ENCODE data around the gene MAGEA11. TPM values are rescaled to one million over a fixed set of nuclear protein-coding genes. Genes with fewer than 3 reads are reported as not detected.

MAGEA11 gene
- total RNA-seq, 1 experiment from 2014 or later = not detected

- H3K9me3 ChIP-seq (ENCODE audit: low read depth, low read length, poor library complexity, severe bottlenecking) = no peaks in the 10 kb centered on the region
- TF ChIP-seq CTCF (conservative IDR thresholded peaks at IDR 0.05; ENCODE audit: low read depth, low read length) (no peak), EZH2 (IDR thresholded peaks at IDR 0.05; ENCODE audit: borderline replicate concordance, low read depth, low read length, poor library complexity, severe bottlenecking) (no peak)
- POLR2A ChIA-PET (ENCODE audit: low non-redundant PET) = no interaction called here
- H3K4me1 ChIP-seq (ENCODE audit: insufficient read depth, low read length, poor library complexity, severe bottlenecking) = no peaks in the 10 kb centered on the region
- CTCF ChIA-PET = no interaction called here
- no peaks in the 10 kb centered on the region for H3K27me3 ChIP-seq (replicated peaks; ENCODE audit: insufficient read depth, low read depth, low read length, poor library complexity)
- H3K36me3 ChIP-seq (ENCODE audit: insufficient read depth, low read length, poor library complexity, severe bottlenecking) = no peaks in the 10 kb centered on the region
- no peak overlapping the region for H3K27ac ChIP-seq (ENCODE audit: low read depth, low read length, poor library complexity, severe bottlenecking)
- no peak for DNase-seq (ENCODE audit: low spot score)
- BruUV-seq (replicated peaks) = no TSS peak
- H3K4me3 ChIP-seq (ENCODE audit: low read depth, low read length, poor library complexity, severe bottlenecking) = no peak overlapping the region
- intact Hi-C loops (cut with micrococcal nuclease; ENCODE audit: unreplicated experiment) = no loop called here
Observed at GRCh38 chrX:149683966-149684730, 27.7 kb upstream of the MAGEA11 start.

- Histone ChIP-seq H3K36me3 (ENCODE audit: insufficient read depth, low read length, poor library complexity, severe bottlenecking) (no peaks in the 10 kb centered on the region), H3K27me3 (replicated peaks; ENCODE audit: insufficient read depth, low read depth, low read length, poor library complexity) (no peaks in the 10 kb centered on the region), H3K4me3 (ENCODE audit: low read depth, low read length, poor library complexity, severe bottlenecking) (no peak overlapping the region), H3K27ac (ENCODE audit: low read depth, low read length, poor library complexity, severe bottlenecking) (no peak overlapping the region), H3K9me3 (ENCODE audit: low read depth, low read length, poor library complexity, severe bottlenecking) (no peaks in the 10 kb centered on the region), H3K4me1 (ENCODE audit: insufficient read depth, low read length, poor library complexity, severe bottlenecking) (no peaks in the 10 kb centered on the region)
- ChIA-PET POLR2A (ENCODE audit: low non-redundant PET) (no interaction called here), CTCF (no interaction called here)
- BruUV-seq (replicated peaks) = no TSS peak
- intact Hi-C loops (cut with micrococcal nuclease; ENCODE audit: unreplicated experiment) = no loop called here
- DNase-seq (ENCODE audit: low spot score) = no peak
- TF ChIP-seq CTCF (conservative IDR thresholded peaks at IDR 0.05; ENCODE audit: low read depth, low read length) = no peak
- no peak for TF ChIP-seq EZH2 (IDR thresholded peaks at IDR 0.05; ENCODE audit: borderline replicate concordance, low read depth, low read length, poor library complexity, severe bottlenecking)
Observed at GRCh38 chrX:149687991-149688390, 23.9 kb upstream of the MAGEA11 start.

GRCh38 chrX:149688552-149688951, 23.3 kb upstream of the MAGEA11 start:
- Histone ChIP-seq H3K9me3 (ENCODE audit: low read depth, low read length, poor library complexity, severe bottlenecking) (no peaks in the 10 kb centered on the region), H3K27ac (ENCODE audit: low read depth, low read length, poor library complexity, severe bottlenecking) (no peak overlapping the region), H3K36me3 (ENCODE audit: insufficient read depth, low read length, poor library complexity, severe bottlenecking) (no peaks in the 10 kb centered on the region), H3K4me3 (ENCODE audit: low read depth, low read length, poor library complexity, severe bottlenecking) (no peak overlapping the region), H3K4me1 (ENCODE audit: insufficient read depth, low read length, poor library complexity, severe bottlenecking) (no peaks in the 10 kb centered on the region), H3K27me3 (replicated peaks; ENCODE audit: insufficient read depth, low read depth, low read length, poor library complexity) (no peaks in the 10 kb centered on the region)
- ChIA-PET POLR2A (ENCODE audit: low non-redundant PET) (no interaction called here), CTCF (no interaction called here)
- intact Hi-C loops (cut with micrococcal nuclease; ENCODE audit: unreplicated experiment) = no loop called here
- DNase-seq (ENCODE audit: low spot score) = no peak
- BruUV-seq (replicated peaks) = no TSS peak
- TF ChIP-seq CTCF (conservative IDR thresholded peaks at IDR 0.05; ENCODE audit: low read depth, low read length) (no peak), EZH2 (IDR thresholded peaks at IDR 0.05; ENCODE audit: borderline replicate concordance, low read depth, low read length, poor library complexity, severe bottlenecking) (no peak)
